Ectodermal cell (in vitro differentiated cells): Measurements from ENCODE around the gene REEP2.

Source experiments
- H3K27ac ChIP-seq: 2 replicates; pipeline ENCODE4 v1.7.0; 2013; ENCODE audit warnings: mild to moderate bottlenecking, low read depth, low read length; ENCODE audit not compliant: insufficient read depth, poor library complexity, severe bottlenecking
- H3K27me3 ChIP-seq: 2 replicates; pipeline ENCODE4 v1.7.0; 2013; ENCODE audit warnings: mild to moderate bottlenecking, low read length; ENCODE audit not compliant: insufficient read depth, control insufficient read depth, poor library complexity, severe bottlenecking
- H3K36me3 ChIP-seq: one replicate; pipeline ENCODE4 v1.7.0; 2013; ENCODE audit warnings: low read length; ENCODE audit not compliant: control insufficient read depth, insufficient read depth
- H3K4me1 ChIP-seq: one replicate; pipeline ENCODE4 v1.7.0; 2013; ENCODE audit warnings: low read length; ENCODE audit not compliant: control insufficient read depth, insufficient read depth
- H3K4me3 ChIP-seq: 2 replicates; pipeline ENCODE4 v1.7.0; 2013; ENCODE audit warnings: low read depth, low read length, control low read depth; ENCODE audit not compliant: insufficient read depth
- H3K9me3 ChIP-seq: 2 replicates; pipeline ENCODE4 v1.7.0; 2013; ENCODE audit warnings: mild to moderate bottlenecking, low read length, moderate library complexity; ENCODE audit not compliant: control insufficient read depth
- WGBS, 2 experiments: methylation state at CpG; one replicate each; pipeline ENCODE4 v1.1.7; 2013; ENCODE audit warnings: missing lambda C conversion rate in 2 of 2; 5-methylcytosine and 5-hydroxymethylcytosine counted together

The REEP2 gene

GRCh38 chr5:138466125-138466899 is 27.5 kb downstream of the REEP2 start:
- Histone ChIP-seq H3K27me3 (peaks cover 27% of the 10 kb centered on the region), H3K36me3 (peaks cover 11% of the 10 kb centered on the region), H3K4me1 (peaks cover 7% of the 10 kb centered on the region), H3K9me3 (no peaks in the 10 kb centered on the region), H3K4me3 (peak overlapping the region; percentile 80), H3K27ac (no peak overlapping the region)
- 16 to 18% methylated on average over 39 of the region's 39 CpGs for WGBS, 2 experiments

GRCh38 chr5:138466900-138467710 is 28.2 kb downstream of the REEP2 start:
- Histone ChIP-seq H3K9me3 (no peaks in the 10 kb centered on the region), H3K27ac (no peak overlapping the region), H3K4me1 (peaks cover 7% of the 10 kb centered on the region), H3K4me3 (peak overlapping the region; percentile 80), H3K27me3 (peaks cover 27% of the 10 kb centered on the region), H3K36me3 (peaks cover 11% of the 10 kb centered on the region)
- 94 to 95% methylated on average over 45 of the region's 45 CpGs for WGBS, 2 experiments

- Histone ChIP-seq H3K27ac (no peak overlapping the region), H3K4me3 (peak overlapping the region; percentile 80), H3K27me3 (peaks cover 31% of the 10 kb centered on the region), H3K4me1 (peaks cover 7% of the 10 kb centered on the region), H3K9me3 (no peaks in the 10 kb centered on the region), H3K36me3 (peaks cover 11% of the 10 kb centered on the region)
- WGBS, 2 experiments, result 81 to 86% methylated on average over 14 of the region's 14 CpGs
These were observed 28.9 kb downstream of the REEP2 start for GRCh38 chr5:138467711-138468132.

GRCh38 chr5:138468133-138468965 is 29.5 kb downstream of the REEP2 start:
- Histone ChIP-seq H3K4me1 (peaks cover 7% of the 10 kb centered on the region), H3K27me3 (peaks cover 32% of the 10 kb centered on the region), H3K27ac (no peak overlapping the region), H3K36me3 (peaks cover 11% of the 10 kb centered on the region), H3K4me3 (peak overlapping the region; percentile 80), H3K9me3 (no peaks in the 10 kb centered on the region)
- WGBS, 2 experiments, result 85 to 88% methylated on average over 7 of the region's 7 CpGs

- H3K9me3 ChIP-seq, result no peaks in the 10 kb centered on the region
- peaks cover 7% of the 10 kb centered on the region for H3K4me1 ChIP-seq
- 96 to 97% methylated on average over 7 of the region's 8 CpGs for WGBS, 2 experiments
- no peak overlapping the region for H3K27ac ChIP-seq
- no peak overlapping the region for H3K4me3 ChIP-seq
- H3K36me3 ChIP-seq, result peaks cover 11% of the 10 kb centered on the region
- H3K27me3 ChIP-seq, result peaks cover 32% of the 10 kb centered on the region
These were observed 30.2 kb downstream of the REEP2 start for GRCh38 chr5:138468966-138469539.

GRCh38 chr5:138469540-138470321 is 30.9 kb downstream of the REEP2 start:
- Histone ChIP-seq H3K27me3 (peaks cover 32% of the 10 kb centered on the region), H3K9me3 (no peaks in the 10 kb centered on the region), H3K36me3 (peaks cover 11% of the 10 kb centered on the region), H3K27ac (no peak overlapping the region), H3K4me3 (no peak overlapping the region), H3K4me1 (peaks cover 7% of the 10 kb centered on the region)
- WGBS, 2 experiments, result 92 to 93% methylated on average over 8 of the region's 8 CpGs

GRCh38 chr5:138470322-138471051 is 31.6 kb downstream of the REEP2 start:
- Histone ChIP-seq H3K4me3 (no peak overlapping the region), H3K4me1 (peaks cover 7% of the 10 kb centered on the region), H3K27ac (no peak overlapping the region), H3K36me3 (peaks cover 11% of the 10 kb centered on the region), H3K9me3 (no peaks in the 10 kb centered on the region), H3K27me3 (peaks cover 31% of the 10 kb centered on the region)
- 95 to 100% methylated on average over 3 of the region's 3 CpGs for WGBS, 2 experiments

- H3K27me3 ChIP-seq, result peaks cover 26% of the 10 kb centered on the region
- peaks cover 7% of the 10 kb centered on the region for H3K4me1 ChIP-seq
- H3K4me3 ChIP-seq, result no peak overlapping the region
- 94% methylated on average over 2 of the region's 2 CpGs for WGBS, 2 experiments
- H3K27ac ChIP-seq, result no peak overlapping the region
- H3K9me3 ChIP-seq, result no peaks in the 10 kb centered on the region
- H3K36me3 ChIP-seq, result peaks cover 11% of the 10 kb centered on the region
These were observed 32.1 kb downstream of the REEP2 start for GRCh38 chr5:138471052-138471361.

GRCh38 chr5:138472353-138472752 is 33.5 kb downstream of the REEP2 start:
- 51 to 56% methylated on average over 6 of the region's 6 CpGs for WGBS, 2 experiments
- peaks cover 7% of the 10 kb centered on the region for H3K36me3 ChIP-seq
- no peaks in the 10 kb centered on the region for H3K4me1 ChIP-seq
- H3K4me3 ChIP-seq, result no peak overlapping the region
- H3K9me3 ChIP-seq, result no peaks in the 10 kb centered on the region
- peaks cover 12% of the 10 kb centered on the region for H3K27me3 ChIP-seq
- H3K27ac ChIP-seq, result no peak overlapping the region
